NCI-H1436 treated with DMSO at 0.1 percent for 48 hours (cell line): Measurements from ENCODE around the gene PALM3.
"Not testable (repeated sequence)": the region's sequence is repeated elsewhere in the genome, so short reads cannot be mapped to it uniquely, and the experiment has no call there.

Experiments
- DNase-seq: peaks from one replicate; lab custom pipeline; 2025; lab: John Stamatoyannopoulos, UW

The PALM3 gene

DNA sequence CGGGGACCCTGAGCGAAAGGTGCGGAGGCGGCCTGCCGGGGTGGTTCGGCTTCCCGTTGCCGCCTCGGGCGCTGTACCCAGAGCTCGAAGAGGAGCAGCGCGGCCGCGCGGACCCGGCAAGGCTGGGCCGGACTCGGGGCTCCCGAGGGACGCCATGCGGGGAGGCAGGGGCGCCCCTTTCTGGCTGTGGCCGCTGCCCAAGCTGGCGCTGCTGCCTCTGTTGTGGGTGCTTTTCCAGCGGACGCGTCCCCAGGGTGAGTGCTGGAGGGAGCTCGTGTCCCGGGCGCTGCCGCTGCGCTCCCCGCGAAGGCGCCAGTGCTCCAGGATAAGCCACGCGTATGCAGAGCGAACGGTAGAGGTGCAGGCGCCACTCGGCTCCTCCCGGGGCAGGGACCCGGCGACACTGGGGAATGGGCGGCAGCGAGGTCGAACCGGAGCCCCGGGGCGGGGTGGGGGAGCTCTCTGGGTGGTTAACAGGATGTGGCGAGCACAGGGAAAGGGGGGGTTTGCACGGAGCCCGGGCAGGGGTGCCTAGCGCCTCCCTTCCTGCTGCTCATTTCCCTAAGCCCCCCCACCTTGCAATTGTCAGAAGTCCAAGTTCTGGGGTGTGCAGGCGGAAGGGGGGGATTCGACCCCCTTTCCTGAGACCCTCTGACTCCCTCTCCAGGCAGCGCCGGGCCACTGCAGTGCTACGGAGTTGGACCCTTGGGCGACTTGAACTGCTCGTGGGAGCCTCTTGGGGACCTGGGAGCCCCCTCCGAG, 30.0 kb downstream of the PALM3 start, which contains the start of gene IL27RA:
IL27RA (plus strand) TSS at position 44 of the 762 bp plus-strand sequence; CDS start at position 155, 111 bp downstream.
- DNase-seq, result no peak

DNA sequence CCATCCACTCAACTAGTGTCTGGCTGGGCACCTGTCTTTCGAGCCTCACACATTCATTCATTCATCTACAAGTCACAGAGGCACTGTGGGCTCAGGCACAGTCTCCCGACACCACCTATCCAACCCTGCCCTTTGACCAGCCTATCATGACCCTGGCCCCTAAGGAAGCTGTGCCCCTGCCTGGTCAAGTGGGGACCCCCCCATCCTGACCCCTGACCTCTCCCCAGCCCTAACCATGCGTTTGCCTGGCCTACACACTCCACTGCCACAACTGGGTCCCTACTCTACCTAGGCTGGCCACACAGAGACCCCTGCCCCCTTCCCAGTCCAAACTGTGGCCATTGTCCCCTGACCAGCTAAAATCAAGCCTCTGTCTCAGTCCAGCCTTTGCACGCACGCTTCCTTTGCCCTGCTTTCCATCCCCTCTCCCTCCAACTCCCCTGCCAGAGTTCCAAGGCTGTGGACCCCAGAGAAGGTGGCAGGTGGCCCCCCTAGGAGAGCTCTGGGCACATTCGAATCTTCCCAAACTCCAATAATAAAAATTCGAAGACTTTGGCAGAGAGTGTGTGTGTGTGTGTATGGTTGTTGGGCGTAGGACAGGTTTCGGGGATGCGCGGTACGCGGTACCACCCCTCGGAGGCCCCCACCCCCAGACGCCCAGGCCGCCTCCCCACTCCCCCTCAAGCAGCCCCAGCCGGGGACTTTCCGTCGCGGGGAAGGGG, 30.7 kb downstream of the PALM3 start:
- DNase-seq, result no peak

DNA sequence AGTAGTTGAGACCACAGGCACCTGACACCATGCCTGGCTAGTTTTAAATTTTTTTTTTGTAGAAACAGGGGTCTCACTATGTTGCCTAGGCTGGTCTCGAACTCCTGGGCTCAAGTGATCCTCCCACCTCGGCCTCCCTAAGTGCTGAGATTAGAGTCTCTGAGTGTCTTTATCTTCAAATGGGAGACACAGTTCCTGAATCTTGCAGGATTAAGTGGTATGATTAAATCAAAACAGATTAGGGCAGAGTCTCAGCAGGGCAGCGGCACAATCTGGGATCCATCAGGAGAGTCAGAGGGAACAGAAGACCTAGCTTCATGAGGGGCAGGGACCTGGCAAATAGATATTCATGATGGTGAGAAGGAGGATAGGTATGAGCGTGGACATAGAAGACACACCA, 33.0 kb downstream of the PALM3 start:
- DNase-seq, result no peak

DNA sequence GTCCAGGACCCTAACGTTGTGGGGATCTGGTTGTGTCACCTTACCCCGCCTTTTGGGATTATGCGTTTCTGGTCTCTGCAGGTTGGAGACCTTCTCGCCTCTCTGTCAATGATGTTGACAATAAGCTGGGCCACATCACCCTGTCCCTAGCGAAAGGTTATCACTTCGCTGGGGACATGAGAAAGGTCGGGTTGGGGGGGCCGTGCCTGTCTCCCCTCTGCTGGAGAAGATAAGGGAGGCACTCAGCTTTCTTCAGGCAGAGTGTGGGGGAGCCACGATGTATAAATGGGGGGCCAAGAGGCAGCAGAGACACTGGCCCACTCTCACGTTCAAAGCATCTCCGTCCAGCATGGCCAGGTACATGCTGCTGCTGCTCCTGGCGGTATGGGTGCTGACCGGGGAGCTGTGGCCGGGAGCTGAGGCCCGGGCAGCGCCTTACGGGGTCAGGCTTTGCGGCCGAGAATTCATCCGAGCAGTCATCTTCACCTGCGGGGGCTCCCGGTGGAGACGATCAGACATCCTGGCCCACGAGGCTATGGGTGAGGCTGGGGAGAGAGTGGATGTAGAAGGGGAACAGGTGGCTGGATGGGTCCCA, 33.9 kb downstream of the PALM3 start, which contains the start of gene RLN3:
RLN3 (plus strand) TSS at position 293 of the 595 bp plus-strand sequence; CDS start at position 350, 57 bp downstream.
- DNase-seq, result no peak

DNA sequence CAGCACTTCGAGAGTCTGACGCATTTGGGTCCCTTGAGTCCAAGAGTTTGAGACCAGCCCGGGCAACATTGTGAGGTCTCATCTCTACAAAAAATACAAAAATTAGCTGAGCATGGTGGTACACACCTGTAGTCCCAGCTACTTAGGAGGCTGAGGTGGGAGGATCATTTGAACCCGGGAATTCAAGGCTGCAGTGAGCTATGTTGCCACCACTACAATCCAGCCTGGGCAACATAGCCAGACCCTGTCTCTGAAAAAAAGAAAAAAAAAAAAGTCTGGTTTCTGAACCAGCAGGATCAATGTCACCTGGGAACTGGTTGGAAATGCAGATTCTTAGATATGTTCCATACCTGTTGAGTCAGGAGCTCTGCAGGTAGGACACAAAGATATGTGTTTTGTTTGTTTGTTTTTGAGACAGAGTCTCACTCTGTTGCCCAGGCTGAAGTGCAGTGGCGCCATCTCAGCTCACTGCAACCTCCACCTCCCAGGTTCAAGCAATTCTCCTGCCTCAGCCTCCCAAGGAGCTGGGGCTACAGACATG, 35.2 kb downstream of the PALM3 start:
- DNase-seq, result not testable (repeated sequence)

DNA sequence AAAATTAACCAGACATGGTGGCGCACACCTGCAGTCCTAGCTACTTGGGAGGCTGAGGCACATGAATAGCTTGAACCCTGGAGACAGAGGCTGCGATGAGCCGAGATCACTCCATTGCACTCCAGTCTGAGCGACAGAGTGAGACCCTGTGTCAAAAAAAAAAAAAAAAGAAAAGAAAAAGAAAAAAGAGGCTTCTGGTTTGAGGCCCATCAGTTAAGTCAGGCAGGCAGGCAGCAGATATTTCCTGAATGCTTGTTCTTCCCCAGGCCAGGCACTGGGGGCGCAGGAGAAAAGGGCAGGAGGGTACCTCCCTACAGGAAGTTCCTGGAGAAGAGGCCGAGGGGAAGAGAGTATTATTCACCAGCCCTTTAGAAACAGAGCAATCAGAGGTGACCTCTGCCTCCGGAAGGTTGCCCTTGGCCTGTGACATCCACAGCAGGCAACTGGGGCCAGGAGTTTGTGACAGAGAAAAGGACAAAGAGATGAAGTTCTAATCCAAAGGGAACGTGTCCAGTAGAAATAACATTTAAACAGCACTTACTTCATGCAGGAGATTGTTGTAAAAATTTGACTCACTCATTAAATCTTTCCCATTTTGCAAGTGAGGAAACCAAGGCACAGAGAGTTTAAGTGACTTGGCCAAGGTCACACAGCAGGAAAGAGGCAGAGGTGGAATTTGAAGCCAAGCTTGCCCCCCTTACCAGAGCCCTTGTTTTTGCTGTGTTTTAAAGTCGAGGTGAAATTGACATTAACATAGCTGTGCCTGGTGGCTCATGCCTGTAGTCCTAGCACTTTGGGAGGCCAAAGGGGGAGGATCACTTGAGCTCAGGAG, 38.3 kb downstream of the PALM3 start:
- DNase-seq, result peak; percentile 8

DNA sequence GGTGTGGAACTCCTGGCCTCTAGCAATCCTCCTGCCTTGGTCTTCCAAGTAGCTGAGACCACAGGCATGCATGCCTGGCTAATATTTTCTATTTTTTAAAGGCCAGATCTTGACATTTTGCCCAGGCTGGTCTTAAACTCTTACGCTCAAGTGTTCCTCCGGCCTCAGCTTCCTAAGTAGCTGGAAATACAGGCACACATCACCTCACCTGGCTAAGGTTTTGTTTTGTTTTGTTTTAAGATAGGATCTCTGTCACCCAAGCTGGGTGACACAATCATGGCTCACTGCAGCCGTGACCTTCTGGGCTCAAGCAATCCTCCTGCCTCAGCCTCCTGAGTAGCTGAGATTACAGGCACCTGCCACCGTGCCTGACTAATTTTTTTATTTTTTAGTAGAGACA, 39.4 kb downstream of the PALM3 start:
- DNase-seq, result no peak

DNA sequence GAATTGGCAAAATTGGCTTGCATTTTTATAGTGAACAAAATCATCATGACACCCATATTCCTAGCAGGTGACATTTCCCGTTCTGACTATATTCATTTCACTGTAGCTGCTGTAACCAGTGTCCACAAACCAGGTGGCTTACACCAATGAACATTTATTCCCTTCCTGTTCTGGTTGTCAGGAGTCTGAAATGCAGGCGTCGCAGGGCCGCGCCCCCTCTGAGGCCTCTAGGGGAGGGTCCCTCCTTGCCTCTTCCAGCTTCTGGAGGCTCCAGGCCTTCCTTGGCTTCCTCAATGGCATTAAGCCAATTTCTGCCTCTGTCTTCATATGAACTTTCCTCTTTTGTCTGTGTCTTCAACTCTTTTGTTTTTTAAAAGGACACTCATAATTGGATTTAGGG, 40.4 kb downstream of the PALM3 start:
- DNase-seq, result no peak

DNA sequence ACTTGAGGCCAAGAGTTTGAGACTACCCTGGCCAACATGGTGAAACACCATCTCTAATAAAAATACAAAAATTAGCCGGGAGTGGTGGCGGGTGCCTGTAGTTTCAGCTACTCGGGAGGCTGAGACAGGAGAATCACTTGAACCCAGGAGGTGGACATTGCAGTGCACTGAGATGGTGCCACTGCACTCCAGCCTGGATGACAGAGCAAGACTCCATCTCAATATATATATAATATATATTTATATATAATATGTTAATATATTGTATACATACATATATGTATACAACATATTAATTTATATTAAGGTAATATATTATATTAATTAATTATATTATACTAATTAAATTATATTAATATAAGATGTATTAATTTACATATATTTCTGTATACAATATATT, 42.1 kb downstream of the PALM3 start:
- DNase-seq, result not testable (repeated sequence)

DNA sequence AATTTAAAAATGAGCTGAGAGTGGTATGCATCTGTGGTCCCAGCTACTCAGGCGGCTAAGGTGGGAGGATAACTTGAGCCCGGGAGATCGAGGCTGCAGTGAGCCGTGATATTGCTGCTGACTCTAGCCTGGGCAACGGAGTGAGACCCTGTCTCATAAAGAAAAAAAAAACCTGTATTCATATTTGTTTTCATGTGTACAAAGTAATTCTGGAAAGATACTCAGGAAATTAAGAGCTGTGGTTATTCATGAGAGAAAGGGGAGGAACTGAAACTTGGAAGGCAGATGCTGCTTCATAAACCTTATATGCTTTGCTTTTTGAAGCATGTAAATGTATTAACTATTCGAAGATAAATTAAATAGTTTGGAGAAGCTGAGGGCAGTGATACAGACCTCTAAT, 42.8 kb downstream of the PALM3 start:
- no peak for DNase-seq

DNA sequence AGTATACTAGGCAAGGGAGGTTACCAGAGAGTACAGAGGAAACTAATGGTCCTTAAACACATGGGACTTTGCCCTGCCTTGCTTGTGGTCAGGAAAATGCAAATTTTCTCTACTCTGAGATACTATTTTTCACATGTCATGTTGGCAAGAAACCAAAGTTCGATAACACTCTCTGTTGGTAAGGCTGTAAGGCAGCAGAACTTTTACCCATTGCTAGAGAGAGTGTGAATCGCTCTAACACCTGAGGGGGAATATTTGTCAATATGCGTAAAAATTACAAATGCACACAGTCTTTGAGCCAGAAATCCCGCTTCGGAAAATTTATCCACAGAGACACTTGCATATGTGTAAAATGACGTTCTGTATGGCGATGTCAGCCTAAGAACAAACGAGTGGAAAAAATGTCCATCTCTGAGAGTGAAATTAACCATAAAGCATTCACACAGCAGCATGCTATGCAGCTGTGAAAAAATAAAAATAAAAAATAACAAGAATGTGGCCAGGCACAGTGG, 46.3 kb downstream of the PALM3 start:
- DNase-seq, result no peak

DNA sequence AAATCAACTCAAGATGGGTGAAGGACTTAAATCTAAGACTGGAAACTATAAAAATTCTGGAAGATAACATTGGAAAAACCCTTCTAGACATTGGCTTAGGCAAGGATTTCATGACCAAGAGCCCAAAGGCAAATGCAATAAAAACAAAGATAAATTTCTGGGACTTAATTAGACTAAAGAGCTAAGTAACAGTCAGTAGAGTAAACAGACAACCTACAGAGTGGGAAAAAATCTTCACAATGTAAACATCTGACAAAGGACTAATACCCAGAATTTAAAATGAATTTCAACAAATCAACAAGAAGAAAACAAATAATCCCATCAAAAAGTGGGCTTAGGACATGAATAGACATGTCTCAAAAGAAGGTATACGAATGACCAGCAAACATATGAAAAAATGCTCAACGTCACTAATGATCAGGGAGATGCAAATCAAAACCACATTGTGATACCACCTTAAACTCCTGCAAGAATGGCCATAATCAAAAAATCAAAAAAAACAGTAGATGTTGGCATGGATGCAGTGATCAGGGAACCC, 49.4 kb downstream of the PALM3 start:
- DNase-seq, result no peak

DNA sequence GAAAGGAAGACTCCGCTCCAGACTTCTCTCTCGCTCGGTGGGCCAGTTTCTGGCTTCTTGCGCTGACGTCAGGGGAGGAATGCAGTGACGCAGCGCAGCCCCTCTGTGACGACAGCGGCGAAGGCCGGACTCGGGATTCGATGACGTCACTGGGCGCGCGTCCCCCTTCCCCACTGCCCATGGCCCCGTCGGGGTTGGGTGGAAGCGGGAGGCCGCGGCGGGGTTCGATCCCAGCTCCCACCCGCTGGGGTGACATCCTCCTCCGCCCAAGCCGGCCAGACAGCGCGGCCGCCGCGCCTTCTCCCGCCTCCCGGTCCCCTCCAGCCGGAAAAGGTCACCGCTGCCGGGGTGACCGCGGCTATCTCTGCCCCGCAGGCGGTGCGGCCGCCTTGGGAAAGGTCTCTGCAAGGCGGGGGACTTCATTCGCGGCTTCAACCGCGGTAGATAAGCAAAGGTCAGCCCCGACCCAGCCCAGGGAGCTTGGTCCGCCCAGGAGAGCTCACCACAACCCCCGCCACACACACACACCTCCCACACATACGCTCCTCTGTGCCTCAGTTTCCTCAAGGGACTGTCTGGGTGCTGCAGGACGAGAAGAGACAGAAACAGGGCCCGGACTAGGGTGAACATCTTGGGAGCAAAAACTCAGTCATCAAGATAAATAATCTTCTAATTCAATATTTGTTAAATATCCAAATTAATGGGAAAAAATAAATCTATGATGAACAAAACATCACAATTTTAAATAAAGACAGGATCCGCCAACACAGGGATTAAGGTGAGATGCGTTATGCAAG, 54.9 kb downstream of the PALM3 start:
- DNase-seq, result no peak

DNA sequence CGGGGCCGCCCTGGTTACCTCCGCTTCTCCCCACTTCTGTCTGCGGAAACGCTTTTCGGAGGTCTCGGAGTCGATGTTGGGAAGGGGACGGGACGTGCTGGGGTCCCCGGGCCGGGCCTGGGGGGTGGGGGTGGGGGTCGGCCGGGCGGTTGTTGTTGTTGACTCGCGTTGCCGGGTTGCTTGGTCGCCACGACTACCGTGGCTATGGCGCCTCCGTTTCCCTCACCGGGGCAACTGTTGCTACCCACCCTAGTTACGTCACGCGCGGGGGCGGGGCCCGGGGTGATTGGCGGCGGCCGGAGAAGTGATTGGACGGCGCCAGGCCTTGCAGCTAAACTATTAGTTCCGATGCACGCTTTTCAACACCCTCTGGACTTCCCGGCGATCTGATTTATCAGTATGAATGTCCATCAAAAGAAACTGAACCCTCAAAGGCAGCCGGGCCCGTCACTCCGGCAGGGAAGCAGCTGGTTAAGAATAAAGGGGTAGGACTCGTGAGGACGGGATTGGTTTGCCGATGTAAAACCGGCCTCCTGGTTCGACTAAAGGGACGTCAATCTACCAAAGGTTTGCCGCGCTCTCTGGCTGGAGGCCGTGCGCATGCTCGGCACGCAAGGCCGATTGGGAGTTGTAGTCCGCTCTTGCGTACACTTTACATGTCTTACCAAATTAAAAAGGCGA, 55.7 kb downstream of the PALM3 start, which contains the start of gene RFX1:
RFX1 (minus strand) TSS at position 236 of the 681 bp plus-strand sequence. CDS start 12,477 bp downstream, outside the sequence.
- peak; percentile 100 for DNase-seq

DNA sequence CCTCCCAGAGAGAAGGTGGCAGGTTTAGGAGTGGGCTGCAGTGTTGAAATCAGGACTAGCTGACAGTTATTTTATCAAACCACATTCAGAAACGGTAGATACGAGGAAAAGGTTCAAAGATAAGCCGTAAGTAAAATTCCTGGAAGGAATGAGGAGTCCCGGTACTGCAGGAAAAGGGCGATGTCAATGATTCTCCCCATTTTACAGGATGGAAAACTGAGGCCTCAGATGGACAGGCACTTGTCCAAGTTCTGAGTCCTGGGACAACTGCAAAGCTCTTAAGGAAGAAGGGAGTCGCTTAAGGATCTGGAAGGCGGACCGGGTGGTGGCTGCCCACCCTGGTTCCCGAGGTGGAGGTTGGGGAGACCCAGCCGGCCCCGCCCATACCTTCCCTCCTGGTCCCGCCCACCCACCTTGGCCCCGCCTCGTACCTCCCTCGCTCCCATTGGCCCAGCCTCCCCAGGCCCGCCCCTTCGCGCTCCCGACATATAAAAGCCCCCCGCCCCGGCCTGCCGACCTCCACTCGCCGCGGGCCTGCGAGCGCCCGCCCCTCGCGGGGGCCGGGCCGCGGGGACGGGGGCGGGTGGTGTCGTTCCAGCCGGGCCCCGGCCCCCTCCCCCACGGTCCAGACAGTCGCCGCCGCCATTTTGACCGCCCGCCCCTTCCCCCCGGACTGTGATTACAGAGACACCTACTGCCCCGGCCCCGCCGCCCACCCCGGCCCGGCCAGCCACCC, 56.4 kb downstream of the PALM3 start:
- no peak for DNase-seq

DNA sequence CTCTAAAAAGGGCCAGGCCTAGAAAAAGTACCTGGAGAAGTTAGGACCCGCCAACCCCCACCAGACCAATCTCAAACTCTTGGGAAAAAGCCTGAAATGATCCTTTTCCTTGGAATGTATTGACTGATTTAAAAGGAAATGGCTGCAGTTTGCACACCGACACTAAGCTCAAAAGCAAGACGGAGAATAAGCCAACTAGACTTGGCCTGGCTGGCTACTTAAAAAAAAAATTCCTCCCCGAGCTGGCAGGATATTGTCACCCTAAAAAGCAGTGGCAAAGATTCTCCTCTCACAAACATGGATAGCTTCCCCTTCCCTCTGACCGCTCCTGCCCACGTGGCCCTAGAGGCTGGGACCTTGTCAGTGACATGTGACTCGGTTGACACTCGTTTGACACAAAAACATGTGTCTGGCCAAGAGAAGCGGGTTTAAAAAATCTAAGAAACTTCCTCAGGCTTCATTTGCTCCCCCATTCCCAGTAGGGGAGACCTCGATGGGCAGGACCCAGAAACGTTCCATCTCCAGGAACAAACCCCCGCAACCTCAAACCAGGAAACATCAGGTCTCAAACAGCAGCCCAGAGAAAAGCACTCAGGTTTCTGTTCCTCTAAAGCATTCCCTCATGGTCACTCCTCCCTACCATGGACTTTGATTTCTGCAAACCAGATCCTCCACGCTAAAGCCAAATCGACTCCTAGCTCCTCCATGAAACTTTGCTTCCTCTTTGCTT, 57.1 kb downstream of the PALM3 start:
- DNase-seq, result no peak
